Thoracic aorta (tissue), 2 donors: ENCODE measurements around the gene PAQR7. TPM values are rescaled to one million over a fixed set of nuclear protein-coding genes. Genes with fewer than 3 reads are reported as not detected.

Experiments used
- ATAC-seq: fragments of 150-250 bp; one replicate; pipeline ENCODE4 v1.8.0; 2017; ENCODE audit warnings: low read depth; ENCODE audit not compliant: insufficient number of reproducible peaks, low FRiP score
- DNase-seq: peaks from one replicate; pipeline ENCODE4 v3.0.0-alpha.2; 2020; ENCODE audit warnings: low spot score
- H3K27ac ChIP-seq, 2 donors: fragments of 200-600 bp; sonication (generic); 1 replicate in 1 of 2; 2 replicates in 1 of 2; pipeline ENCODE4 v1.5.1; 2016; ENCODE audit warnings: mild to moderate bottlenecking in 2 of 2, moderate library complexity in 2 of 2
- H3K27me3 ChIP-seq: fragments of 200-600 bp; sonication (generic); replicated peaks from 2 replicates; pipeline ENCODE4 v1.6.0; 2016; ENCODE audit warnings: mild to moderate bottlenecking; ENCODE audit not compliant: insufficient read depth
- H3K36me3 ChIP-seq: fragments of 200-600 bp; sonication (generic); one replicate; pipeline ENCODE4 v1.5.1; 2016
- H3K4me1 ChIP-seq, 2 donors: fragments of 200-600 bp; sonication (generic); 1 replicate in 1 of 2; 2 replicates in 1 of 2; pipeline versions ENCODE4 v1.5.1 to v1.6.0; 2016; ENCODE audit warnings: low read depth in 2 of 2, mild to moderate bottlenecking in 1 of 2; ENCODE audit not compliant: control insufficient read depth in 1 of 2
- H3K4me3 ChIP-seq: fragments of 200-600 bp; sonication (generic); 2 replicates; pipeline ENCODE4 v1.5.1; 2016; ENCODE audit warnings: mild to moderate bottlenecking
- H3K9me3 ChIP-seq: fragments of 200-600 bp; sonication (generic); 2 replicates; pipeline ENCODE4 v1.5.1; 2016
- CTCF ChIP-seq: fragments of 200-600 bp; sonication (generic); IDR thresholded peaks from one replicate; pipeline ENCODE4 v1.5.1; 2019; ENCODE audit warnings: antibody characterized with exemption
- total RNA-seq, 2 donors: library from RNA; depleted of rRNA; stranded (reverse); fragments of >200 nt; gene quantifications; one replicate each; pipeline versions ENCODE4 v1.1.0 to v1.2.3, GENCODE V29; 2016

PAQR7 gene
- total RNA-seq, 2 donors from 2014 or later = 7.0 to 7.1 TPM

GRCh38 chr1:25911162-25911561 is 35.7 kb upstream of the PAQR7 start:
- Histone ChIP-seq H3K27ac (no peak overlapping the region), H3K4me3 (no peak overlapping the region), H3K36me3 (no peaks in the 10 kb centered on the region), H3K9me3 (no peaks in the 10 kb centered on the region), H3K4me1 (peaks cover 0 to 8% of the 10 kb centered on the region in 2 donors), H3K27me3 (no peaks in the 10 kb centered on the region)
- TF ChIP-seq CTCF = no peak
- no peak for ATAC-seq
- no peak for DNase-seq

- H3K4me3 ChIP-seq = no peak overlapping the region
- H3K4me1 ChIP-seq = peaks cover 3 to 18% of the 10 kb centered on the region in 2 donors
- no peaks in the 10 kb centered on the region for H3K27me3 ChIP-seq
- TF ChIP-seq CTCF = no peak
- no peak for DNase-seq
- no peaks in the 10 kb centered on the region for H3K36me3 ChIP-seq
- H3K27ac ChIP-seq = no peak overlapping the region
- no peaks in the 10 kb centered on the region for H3K9me3 ChIP-seq
- ATAC-seq = no peak
Observed at GRCh38 chr1:25909040-25909439, 33.5 kb upstream of the PAQR7 start.

- no peak for DNase-seq
- no peaks in the 10 kb centered on the region for H3K36me3 ChIP-seq
- no peak for ATAC-seq
Observed at GRCh38 chr1:25908161-25908560, 32.7 kb upstream of the PAQR7 start.

GRCh38 chr1:25907601-25908000 is 32.1 kb upstream of the PAQR7 start:
- TF ChIP-seq CTCF = no peak

More at GRCh38 chr1:25908161-25908560, 32.7 kb upstream of the PAQR7 start:
- no peak for TF ChIP-seq CTCF
- H3K4me1 ChIP-seq = peaks cover 3 to 20% of the 10 kb centered on the region in 2 donors
- no peak overlapping the region for H3K27ac ChIP-seq
- no peaks in the 10 kb centered on the region for H3K27me3 ChIP-seq
- no peak overlapping the region for H3K4me3 ChIP-seq
- H3K9me3 ChIP-seq = no peaks in the 10 kb centered on the region

GRCh38 chr1:25906644-25907300 is 31.3 kb upstream of the PAQR7 start:
- TF ChIP-seq CTCF = no peak
- H3K9me3 ChIP-seq = no peaks in the 10 kb centered on the region
- H3K4me3 ChIP-seq = peak overlapping the region; percentile 88
- ATAC-seq (no peak), DNase-seq (no peak)
- H3K27me3 ChIP-seq = no peaks in the 10 kb centered on the region
- H3K27ac ChIP-seq = peak overlapping the region; percentile 30 to 43
- H3K4me1 ChIP-seq = peaks cover 3 to 20% of the 10 kb centered on the region in 2 donors
- no peaks in the 10 kb centered on the region for H3K36me3 ChIP-seq

More at GRCh38 chr1:25907601-25908000, 32.1 kb upstream of the PAQR7 start:
- no peak for DNase-seq
- no peak overlapping the region for H3K4me3 ChIP-seq
- peaks cover 3 to 20% of the 10 kb centered on the region in 2 donors for H3K4me1 ChIP-seq
- H3K27ac ChIP-seq = no peak overlapping the region
- H3K27me3 ChIP-seq = no peaks in the 10 kb centered on the region
- no peaks in the 10 kb centered on the region for H3K9me3 ChIP-seq
- no peaks in the 10 kb centered on the region for H3K36me3 ChIP-seq
- no peak for ATAC-seq
